Hepatocyte (in vitro differentiated cells): Measurements from ENCODE around the gene LRIT1. TPM values are rescaled to one million over a fixed set of nuclear protein-coding genes. Genes with fewer than 3 reads are reported as not detected.

Source experiments
- DNase-seq: peaks from one replicate; pipeline ENCODE4 v3.0.0-alpha.2; 2016; ENCODE audit warnings: low spot score
- H2AFZ ChIP-seq: fragments of 200-600 bp; sonication (generic); 2 replicates; pipeline ENCODE4 v1.6.0; 2016; ENCODE audit warnings: antibody characterized with exemption, mild to moderate bottlenecking
- H3K27ac ChIP-seq: fragments of 200-600 bp; sonication (generic); 2 replicates; pipeline ENCODE4 v1.5.1; 2016; ENCODE audit warnings: mild to moderate bottlenecking
- H3K27me3 ChIP-seq: fragments of 200-600 bp; sonication (generic); 2 replicates; pipeline ENCODE4 v1.6.1; 2016
- H3K36me3 ChIP-seq: fragments of 200-600 bp; sonication (generic); replicated peaks from 2 replicates; pipeline ENCODE4 v1.5.1; 2016; ENCODE audit warnings: low read depth; ENCODE audit not compliant: insufficient read depth
- H3K4me1 ChIP-seq: fragments of 200-600 bp; sonication (generic); 2 replicates; pipeline ENCODE4 v1.5.1; 2016; ENCODE audit warnings: mild to moderate bottlenecking, moderate library complexity; ENCODE audit not compliant: insufficient read depth
- H3K4me2 ChIP-seq: fragments of 200-600 bp; sonication (generic); 2 replicates; pipeline ENCODE4 v1.6.0; 2016
- H3K4me3 ChIP-seq: fragments of 200-600 bp; sonication (generic); 2 replicates; pipeline ENCODE4 v1.5.1; 2016; ENCODE audit warnings: mild to moderate bottlenecking
- H3K79me2 ChIP-seq: fragments of 200-600 bp; sonication (generic); 2 replicates; pipeline ENCODE4 v1.6.0; 2017; ENCODE audit warnings: mild to moderate bottlenecking
- H3K9me2 ChIP-seq: fragments of 200-600 bp; sonication (generic); replicated peaks from 2 replicates; pipeline ENCODE4 v1.6.0; 2017; ENCODE audit warnings: mild to moderate bottlenecking; ENCODE audit not compliant: insufficient read depth
- H3K9me3 ChIP-seq: fragments of 200-600 bp; sonication (generic); 2 replicates; pipeline ENCODE4 v1.5.1; 2016; ENCODE audit warnings: low read depth, mild to moderate bottlenecking
- H4K20me1 ChIP-seq: fragments of 200-600 bp; sonication (generic); 2 replicates; pipeline ENCODE4 v1.6.0; 2016; ENCODE audit warnings: mild to moderate bottlenecking; ENCODE audit not compliant: insufficient read depth, poor library complexity, severe bottlenecking
- CTCF ChIP-seq: fragments of 200-600 bp; sonication (generic); IDR thresholded peaks from 2 replicates; pipeline ENCODE4 v1.5.1; 2016; ENCODE audit warnings: antibody characterized with exemption, mild to moderate bottlenecking; ENCODE audit not compliant: poor library complexity
- EZH2 ChIP-seq: fragments of 200-600 bp; sonication (generic); IDR thresholded peaks from 2 replicates; pipeline ENCODE4 v1.6.1; 2016; ENCODE audit warnings: antibody characterized with exemption, mild to moderate bottlenecking, borderline replicate concordance
- EZH2phosphoT487 ChIP-seq: fragments of 200-600 bp; sonication (generic); IDR thresholded peaks from one replicate; pipeline ENCODE4 v1.6.1; 2018; ENCODE audit warnings: antibody characterized with exemption, mild to moderate bottlenecking, low read depth, moderate library complexity; ENCODE audit not compliant: unreplicated experiment, severe bottlenecking
- WGBS: methylation state at CpG from one replicate; pipeline ENCODE4 v1.1.6; 2016; ENCODE audit warnings: low lambda C conversion rate; ENCODE audit errors: missing lambda C conversion rate; 5-methylcytosine and 5-hydroxymethylcytosine counted together
- polyA plus RNA-seq: library from polyadenylated mRNA; unstranded; fragments of >200 nt; fragmentation: Nextera tagmentation; extraction: Ambion mirVana; gene quantifications from 2 replicates; pipeline ENCODE4 v1.2.1, GENCODE V29; 2016
- total RNA-seq: library from RNA; depleted of rRNA; stranded (reverse); fragments of >200 nt; gene quantifications from 2 replicates; pipeline ENCODE4 v1.2.3, GENCODE V29; 2014

LRIT1 gene
- total and polyA plus RNA-seq, 2 experiments from 2014 or later, result not detected

- no peaks in the 10 kb centered on the region for H3K4me1 ChIP-seq
Observed at GRCh38 chr10:84208023-84208422, 33.3 kb downstream of the LRIT1 start.

GRCh38 chr10:84205853-84206525 lies 35.4 kb downstream of the LRIT1 start:
- DNase-seq, result no peak
- Histone ChIP-seq H3K79me2 (no peaks in the 10 kb centered on the region), H3K9me3 (no peaks in the 10 kb centered on the region), H2AFZ (no peak overlapping the region), H3K27ac (no peak overlapping the region), H3K4me1 (no peaks in the 10 kb centered on the region), H3K27me3 (no peaks in the 10 kb centered on the region), H4K20me1 (no peaks in the 10 kb centered on the region), H3K36me3 (no peaks in the 10 kb centered on the region), H3K4me3 (no peak overlapping the region), H3K9me2 (no peaks in the 10 kb centered on the region), H3K4me2 (no peak overlapping the region)
- WGBS, result 70% methylated on average over 6 of the region's 6 CpGs
- TF ChIP-seq EZH2 (no peak), EZH2phosphoT487 (no peak), CTCF (no peak)

More at GRCh38 chr10:84208023-84208422, 33.3 kb downstream of the LRIT1 start:
- H3K9me2 ChIP-seq, result no peaks in the 10 kb centered on the region
- H3K4me3 ChIP-seq, result no peak overlapping the region
- no peaks in the 10 kb centered on the region for H3K9me3 ChIP-seq
- 91% methylated on average over 10 of the region's 10 CpGs for WGBS
- no peaks in the 10 kb centered on the region for H3K79me2 ChIP-seq
- H3K4me2 ChIP-seq, result no peak overlapping the region
- no peaks in the 10 kb centered on the region for H4K20me1 ChIP-seq
- H3K27me3 ChIP-seq, result no peaks in the 10 kb centered on the region
- no peaks in the 10 kb centered on the region for H3K36me3 ChIP-seq
- no peak overlapping the region for H3K27ac ChIP-seq
- DNase-seq, result no peak
- no peak for TF ChIP-seq EZH2phosphoT487
- TF ChIP-seq EZH2, result no peak
- no peak for TF ChIP-seq CTCF
- no peak overlapping the region for H2AFZ ChIP-seq

- WGBS, result 46% methylated on average over 8 of the region's 8 CpGs
- Histone ChIP-seq H3K9me3 (no peaks in the 10 kb centered on the region), H3K79me2 (no peaks in the 10 kb centered on the region), H3K4me2 (no peak overlapping the region), H3K4me1 (no peaks in the 10 kb centered on the region), H3K27ac (no peak overlapping the region), H3K36me3 (no peaks in the 10 kb centered on the region), H3K4me3 (no peak overlapping the region), H4K20me1 (no peaks in the 10 kb centered on the region), H3K27me3 (no peaks in the 10 kb centered on the region), H2AFZ (no peak overlapping the region), H3K9me2 (no peaks in the 10 kb centered on the region)
- DNase-seq, result peak; percentile 72
- TF ChIP-seq CTCF (peak; percentile 69), EZH2phosphoT487 (no peak), EZH2 (no peak)
Observed at GRCh38 chr10:84205049-84205852, 36.1 kb downstream of the LRIT1 start.
